Suprapubic skin (tissue), 4 donors: ENCODE results near the gene LNX2. TPM values are rescaled to one million over a fixed set of nuclear protein-coding genes. Genes with fewer than 3 reads are reported as not detected.
A peak's percentile ranks its signal among the peaks of the same experiment; 100 is the strongest.

Experiments
- DNase-seq, 2 donors: peaks; one replicate each; pipeline ENCODE4 v3.0.0-alpha.2; 2019; ENCODE audit warnings: low spot score in 2 of 2
- H3K27ac ChIP-seq: fragments of 200-600 bp; sonication (generic); one replicate; pipeline ENCODE4 v1.5.1; 2019
- H3K27me3 ChIP-seq: fragments of 200-600 bp; sonication (generic); one replicate; pipeline ENCODE4 v1.5.1; 2019
- H3K36me3 ChIP-seq: fragments of 200-600 bp; sonication (generic); one replicate; pipeline ENCODE4 v1.5.1; 2019
- H3K4me1 ChIP-seq: fragments of 200-600 bp; sonication (generic); one replicate; pipeline ENCODE4 v1.5.1; 2019
- H3K4me3 ChIP-seq: fragments of 200-600 bp; sonication (generic); one replicate; pipeline ENCODE4 v1.5.1; 2019; ENCODE audit warnings: mild to moderate bottlenecking
- H3K9me3 ChIP-seq: fragments of 200-600 bp; sonication (generic); one replicate; pipeline ENCODE4 v1.5.1; 2019
- CTCF ChIP-seq, 2 donors: fragments of 200-600 bp in 1 of 2; fragments of 450-650 bp in 1 of 2; sonication (generic) in 1 of 2; IDR thresholded peaks; one replicate each; pipeline ENCODE4 v1.5.1; 2016 to 2019; ENCODE audit warnings: antibody characterized with exemption in 2 of 2, mild to moderate bottlenecking in 1 of 2, moderate library complexity in 1 of 2
- EP300 ChIP-seq: sonication (generic); formaldehyde crosslinking; IDR thresholded peaks from one replicate; pipeline ENCODE4 v1.6.1; 2017; ENCODE audit warnings: antibody characterized with exemption
- POLR2A ChIP-seq, 2 donors: fragments of 450-650 bp; IDR thresholded peaks; one replicate each; pipeline ENCODE4 v1.6.1; 2017; ENCODE audit warnings: antibody characterized with exemption in 2 of 2, mild to moderate bottlenecking in 2 of 2, moderate library complexity in 2 of 2
- POLR2AphosphoS5 ChIP-seq, 3 donors: sonication (generic); formaldehyde crosslinking; IDR thresholded peaks; one replicate each; pipeline ENCODE4 v1.6.1; 2017; ENCODE audit warnings: antibody characterized with exemption in 3 of 3
- WGBS: methylation state at CpG from one replicate; pipeline ENCODE4 v1.1.5; 2018; 5-methylcytosine and 5-hydroxymethylcytosine counted together
- total RNA-seq, 4 donors: library from RNA; depleted of rRNA; stranded (reverse); fragments of >200 nt; gene quantifications; one replicate each; pipeline ENCODE4 v1.1.0, GENCODE V29; 2016

The LNX2 gene
- total RNA-seq, 4 donors from 2014 or later, result 11.2 to 15.9 (median 13.6) TPM

GRCh38 chr13:27496536-27497273 is 123.6 kb downstream of the LNX2 start:
- H3K4me1 ChIP-seq, result no peaks in the 10 kb centered on the region
- no peak overlapping the region for H3K27ac ChIP-seq
- WGBS, result 87% methylated on average over 10 of the region's 10 CpGs
- H3K9me3 ChIP-seq, result no peaks in the 10 kb centered on the region
- H3K4me3 ChIP-seq, result no peak overlapping the region
- TF ChIP-seq CTCF (IDR thresholded peaks at IDR 0.05) (no peak), POLR2A (IDR thresholded peaks at IDR 0.05) (no peak), EP300 (no peak), POLR2AphosphoS5 (IDR thresholded peaks at IDR 0.05) (no peak)
- DNase-seq, result no peak
- H3K27me3 ChIP-seq, result no peaks in the 10 kb centered on the region
- no peaks in the 10 kb centered on the region for H3K36me3 ChIP-seq

- Histone ChIP-seq H3K4me3 (no peak overlapping the region), H3K36me3 (no peaks in the 10 kb centered on the region), H3K27me3 (no peaks in the 10 kb centered on the region), H3K4me1 (no peaks in the 10 kb centered on the region), H3K27ac (no peak overlapping the region), H3K9me3 (no peaks in the 10 kb centered on the region)
- DNase-seq, result peak in 1 of 2 donors; percentile 40
- TF ChIP-seq EP300 (no peak), CTCF (IDR thresholded peaks at IDR 0.05) (no peak), POLR2AphosphoS5 (IDR thresholded peaks at IDR 0.05) (no peak), POLR2A (IDR thresholded peaks at IDR 0.05) (no peak)
- WGBS, result 74% methylated on average over 4 of the region's 4 CpGs
Observed at GRCh38 chr13:27496006-27496405, 124.3 kb downstream of the LNX2 start.

Other genes starting within 250 kb of the LNX2 start
- gene GTF3A, start 195.9 kb downstream of the LNX2 start, total RNA-seq, result 10 to 100 TPM; 82.5 to 93.1 (median 89.2) TPM
- gene MTIF3, start 170.0 kb downstream of the LNX2 start, total RNA-seq, result 10 to 100 TPM; 42.1 to 66.9 (median 48.0) TPM
- gene POLR1D, start 1.4 kb upstream of the LNX2 start, total RNA-seq, result 100 to 1,000 TPM; 148 to 197 (median 177) TPM
- gene GSX1, start 172.0 kb upstream of the LNX2 start, total RNA-seq, result not detected